Omental fat pad (tissue), 4 donors: ENCODE measurements around the gene CCDC170. TPM values are rescaled to one million over a fixed set of nuclear protein-coding genes. Genes with fewer than 3 reads are reported as not detected.

Experiments
- ATAC-seq: fragments of 150-250 bp; one replicate; pipeline ENCODE4 v1.9.1; 2016; ENCODE audit warnings: mild to moderate bottlenecking, moderate library complexity; ENCODE audit not compliant: low FRiP score
- DNase-seq: peaks from one replicate; pipeline ENCODE4 v3.0.0-alpha.2; 2019; ENCODE audit warnings: low spot score
- CTCF ChIP-seq, 3 donors: fragments of 450-650 bp; IDR thresholded peaks; one replicate each; pipeline ENCODE4 v1.5.1; 2016 to 2017; ENCODE audit warnings: antibody characterized with exemption in 3 of 3, mild to moderate bottlenecking in 3 of 3, moderate library complexity in 2 of 3
- total RNA-seq, 4 donors: library from RNA; depleted of rRNA; stranded (reverse); fragments of >200 nt; gene quantifications; one replicate each; pipeline ENCODE4 v1.1.0, GENCODE V29; 2016

Gene CCDC170
- total RNA-seq, 4 donors from 2014 or later: 1.3 to 4.1 (median 2.5) TPM

DNA sequence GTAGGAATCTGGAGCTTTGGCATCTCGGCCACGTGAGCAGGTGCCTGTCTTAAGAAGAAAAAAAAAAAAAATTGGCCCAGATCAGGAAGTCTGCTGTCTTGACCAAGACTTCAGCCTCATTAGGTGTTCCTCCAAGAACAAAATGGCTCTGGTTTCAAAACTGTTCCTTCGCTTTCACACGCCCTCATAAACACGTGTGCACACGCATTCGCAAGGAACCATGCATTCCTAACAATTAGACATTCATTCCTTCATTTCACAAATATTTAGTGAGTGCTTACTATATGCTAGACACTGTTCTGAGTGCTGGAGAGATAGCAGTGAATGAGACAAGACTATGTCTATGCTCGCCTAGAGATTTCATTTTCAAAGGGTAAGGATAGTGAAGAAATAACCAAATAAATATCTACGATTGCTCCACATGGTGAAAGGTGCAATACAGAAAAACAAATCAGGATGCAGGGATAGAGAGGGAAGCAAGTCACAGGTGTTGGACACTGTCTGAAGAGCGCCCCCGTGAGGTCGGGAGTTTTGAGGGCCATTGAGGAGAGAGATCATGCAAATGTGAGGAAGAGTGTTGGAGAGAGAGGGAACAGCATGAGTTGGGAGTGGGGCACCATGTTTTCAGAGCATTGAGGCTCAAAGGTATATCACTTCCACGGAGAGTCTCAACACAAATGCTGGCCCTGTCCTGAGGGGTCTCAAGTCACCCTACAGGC, 53.3 kb downstream of the CCDC170 start:
- DNase-seq (no peak), ATAC-seq (no peak)
- TF ChIP-seq CTCF (IDR thresholded peaks at IDR 0.05): no peak

- DNase-seq: no peak
- no peak for ATAC-seq
- TF ChIP-seq CTCF (IDR thresholded peaks at IDR 0.05): no peak
These were observed 54.4 kb downstream of the CCDC170 start for GRCh38 chr6:151548201-151548600.

- no peak for DNase-seq
- no peak for TF ChIP-seq CTCF (IDR thresholded peaks at IDR 0.05)
- ATAC-seq: no peak
These were observed 56.0 kb downstream of the CCDC170 start for GRCh38 chr6:151549790-151550189.

DNA sequence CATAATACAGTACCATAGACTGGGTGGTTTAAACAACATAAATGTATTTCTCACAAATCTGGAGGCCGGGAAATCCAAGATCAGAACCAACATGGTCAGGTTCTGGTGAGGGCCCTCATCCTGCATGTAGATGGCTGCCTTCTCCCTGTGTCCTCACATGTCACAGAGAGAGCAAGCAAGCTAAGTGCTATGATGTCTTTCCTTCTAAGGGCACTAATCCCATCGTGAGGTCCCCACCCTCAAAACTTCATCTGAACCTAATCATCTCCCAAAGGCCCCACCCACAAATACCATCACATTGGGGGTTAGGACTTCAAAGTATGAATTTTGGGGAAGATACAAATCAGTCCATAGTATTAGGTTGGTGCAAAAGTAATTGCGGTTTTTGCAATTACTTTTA, 56.8 kb downstream of the CCDC170 start:
- no peak for TF ChIP-seq CTCF (IDR thresholded peaks at IDR 0.05)
- no peak for DNase-seq
- ATAC-seq: no peak

DNA sequence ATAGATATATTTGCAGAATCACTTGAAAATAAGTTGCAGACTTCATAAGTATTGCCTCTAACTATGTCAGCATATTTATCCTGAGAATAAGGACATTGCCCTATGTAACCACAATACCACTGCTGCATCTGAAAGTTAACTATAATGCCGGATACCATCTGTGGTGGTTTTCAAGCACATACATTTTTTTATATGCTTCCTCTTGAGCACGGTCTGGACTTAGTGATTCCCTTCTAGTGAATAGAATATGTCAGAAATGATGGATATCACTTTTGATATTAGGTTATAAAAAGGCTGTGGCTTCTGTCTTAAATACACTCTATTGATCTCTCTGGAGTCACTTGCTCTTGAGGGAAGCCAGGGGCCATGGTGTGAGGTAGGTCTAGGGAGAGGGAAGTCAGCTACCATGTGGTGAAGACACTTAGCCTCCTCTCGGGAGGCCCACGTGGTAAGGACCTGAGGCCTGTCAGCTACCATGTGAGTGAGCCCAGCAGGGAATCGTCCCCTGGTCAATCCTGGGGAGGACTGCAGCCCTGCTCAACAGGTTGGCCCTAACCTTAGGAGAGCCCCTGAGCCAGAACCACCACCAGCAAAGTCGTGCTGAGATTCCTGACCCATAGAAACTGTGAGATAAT, 57.5 kb downstream of the CCDC170 start:
- DNase-seq (no peak), ATAC-seq (no peak)
- TF ChIP-seq CTCF (IDR thresholded peaks at IDR 0.05): no peak

DNA sequence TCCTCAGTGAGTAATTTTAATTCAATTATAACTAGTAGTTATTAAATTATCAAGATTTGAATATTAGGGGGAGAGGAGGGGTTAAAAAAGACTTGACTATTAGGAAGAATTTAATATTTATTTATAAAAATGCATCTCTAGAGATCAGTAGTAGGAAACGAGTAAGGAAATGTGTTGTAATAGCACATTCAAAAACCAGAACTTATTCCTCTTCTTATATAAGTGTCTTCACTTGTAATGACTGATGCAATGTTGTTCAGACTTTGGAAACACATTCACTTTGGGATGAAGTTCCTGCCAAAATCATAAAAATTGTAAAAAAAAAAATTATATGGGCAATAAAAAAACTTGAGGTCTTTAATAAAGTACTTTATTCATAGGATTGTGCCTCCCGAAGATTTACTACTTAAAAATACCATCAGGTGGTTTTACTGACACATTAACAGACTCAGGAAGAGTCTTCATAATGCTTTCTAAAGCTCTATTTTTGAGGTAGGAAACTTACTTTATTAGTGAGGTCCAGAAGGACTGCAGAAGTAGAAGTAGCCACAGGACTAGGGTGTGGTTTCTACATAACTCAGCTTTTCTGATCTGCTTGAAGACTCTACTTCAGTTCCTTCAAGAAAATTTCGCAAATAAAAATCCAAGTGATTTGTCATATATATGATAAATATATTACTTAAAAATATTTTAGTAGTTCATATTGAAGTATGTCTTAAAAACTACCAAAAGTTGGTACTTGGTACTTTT, 59.8 kb downstream of the CCDC170 start:
- TF ChIP-seq CTCF (IDR thresholded peaks at IDR 0.05): no peak
- no peak for ATAC-seq
- DNase-seq: no peak
